H9 (cell line): ENCODE results near the gene CDKL5. TPM values are rescaled to one million over a fixed set of nuclear protein-coding genes. Genes with fewer than 3 reads are reported as not detected.

Experiments
- DNase-seq: peaks from one replicate; pipeline ENCODE4 v3.0.0-alpha.2; 2017
- H2AFZ ChIP-seq: one replicate; pipeline ENCODE4 v1.6.1; 2013; ENCODE audit warnings: mild to moderate bottlenecking, low read length, control low read depth, moderate library complexity
- H2AK5ac ChIP-seq: 2 replicates; pipeline ENCODE4 v1.6.1; 2013; ENCODE audit warnings: low read length, control low read depth, mixed read lengths; ENCODE audit not compliant: insufficient read length
- H2BK120ac ChIP-seq: one replicate; pipeline ENCODE4 v1.6.1; 2013; ENCODE audit warnings: low read depth, mild to moderate bottlenecking, low read length, control low read depth, inconsistent platforms; ENCODE audit not compliant: poor library complexity, severe bottlenecking
- H2BK12ac ChIP-seq: 2 replicates; pipeline ENCODE4 v1.6.1; 2013; ENCODE audit warnings: low read length, control low read depth, mixed read lengths, low read depth; ENCODE audit not compliant: insufficient read length
- H2BK15ac ChIP-seq: 2 replicates; pipeline ENCODE4 v1.6.1; 2013; ENCODE audit warnings: low read depth, low read length, control low read depth
- H2BK20ac ChIP-seq: one replicate; pipeline ENCODE4 v1.6.1; 2013; ENCODE audit warnings: low read depth, mild to moderate bottlenecking, low read length, control low read depth, inconsistent platforms; ENCODE audit not compliant: poor library complexity, severe bottlenecking
- H2BK5ac ChIP-seq: 2 replicates; pipeline ENCODE4 v1.6.1; 2013; ENCODE audit warnings: low read length, control low read depth, mixed read lengths; ENCODE audit not compliant: insufficient read length
- H3K14ac ChIP-seq: 2 replicates; pipeline ENCODE4 v1.6.1; 2013; ENCODE audit warnings: low read length, control low read depth; ENCODE audit not compliant: insufficient read depth
- H3K18ac ChIP-seq: 2 replicates; pipeline ENCODE4 v1.6.1; 2013; ENCODE audit warnings: low read depth, mild to moderate bottlenecking, mixed read lengths, low read length, control low read depth; ENCODE audit not compliant: insufficient read length
- H3K23ac ChIP-seq: 2 replicates; pipeline ENCODE4 v1.6.1; 2013; ENCODE audit warnings: low read length, control low read depth, mixed read lengths, low read depth; ENCODE audit not compliant: insufficient read length
- H3K23me2 ChIP-seq: 2 replicates; pipeline ENCODE4 v1.6.1; 2013; ENCODE audit warnings: low read depth, mild to moderate bottlenecking, mixed read lengths, low read length, control low read depth; ENCODE audit not compliant: insufficient read length, poor library complexity, severe bottlenecking
- H3K27ac ChIP-seq: 2 replicates; pipeline ENCODE4 v1.5.1; 2013; ENCODE audit warnings: low read length, control low read depth, mixed read lengths, low read depth; ENCODE audit not compliant: insufficient read length
- H3K27me3 ChIP-seq: 2 replicates; pipeline ENCODE4 v1.6.1; 2013; ENCODE audit warnings: low read length, control low read depth, inconsistent platforms; ENCODE audit not compliant: insufficient read depth
- H3K4ac ChIP-seq: 2 replicates; pipeline ENCODE4 v1.6.1; 2013; ENCODE audit warnings: low read depth, mild to moderate bottlenecking, control low read depth, inconsistent platforms, low read length, moderate library complexity
- H3K4me1 ChIP-seq: 2 replicates; pipeline ENCODE4 v1.6.1; 2013; ENCODE audit warnings: low read length, control low read depth, inconsistent platforms; ENCODE audit not compliant: insufficient read depth
- H3K4me2 ChIP-seq: 2 replicates; pipeline ENCODE4 v1.6.1; 2013; ENCODE audit warnings: low read length, control low read depth, mixed read lengths; ENCODE audit not compliant: insufficient read length, insufficient read depth
- H3K56ac ChIP-seq: 2 replicates; pipeline ENCODE4 v1.6.1; 2013; ENCODE audit warnings: low read depth, mild to moderate bottlenecking, mixed read lengths, low read length, control low read depth; ENCODE audit not compliant: insufficient read length
- H3K79me1 ChIP-seq: 2 replicates; pipeline ENCODE4 v1.6.1; 2013; ENCODE audit warnings: low read depth, mild to moderate bottlenecking, moderate library complexity, low read length, control low read depth, inconsistent platforms; ENCODE audit not compliant: insufficient read depth, poor library complexity, severe bottlenecking
- H3K79me2 ChIP-seq: 2 replicates; pipeline ENCODE4 v1.6.1; 2013; ENCODE audit warnings: low read length, control low read depth, inconsistent platforms; ENCODE audit not compliant: insufficient read depth
- H3K9ac ChIP-seq: 2 replicates; pipeline ENCODE4 v1.6.1; 2013; ENCODE audit warnings: low read length, control low read depth, mixed read lengths; ENCODE audit not compliant: insufficient read length; ENCODE audit errors: extremely low read depth
- H3K9me3 ChIP-seq: one replicate; pipeline ENCODE4 v1.6.1; 2013; ENCODE audit warnings: low read depth, low read length, inconsistent platforms; ENCODE audit not compliant: control insufficient read depth
- H3T11ph ChIP-seq: one replicate; pipeline ENCODE4 v1.6.1; 2013; ENCODE audit warnings: mild to moderate bottlenecking, low read length, control low read depth, inconsistent platforms
- H4K20me1 ChIP-seq: one replicate; pipeline ENCODE4 v1.6.1; 2013; ENCODE audit not compliant: control insufficient read depth, insufficient read length, insufficient read depth
- H4K5ac ChIP-seq: 2 replicates; pipeline ENCODE4 v1.6.1; 2013; ENCODE audit warnings: low read depth, mild to moderate bottlenecking, mixed read lengths, low read length, control low read depth; ENCODE audit not compliant: insufficient read length
- H4K8ac ChIP-seq: replicated peaks from 2 replicates; pipeline ENCODE4 v1.6.1; 2013; ENCODE audit warnings: low read length, control low read depth, mixed read lengths, low read depth; ENCODE audit not compliant: insufficient read length
- H4K91ac ChIP-seq: 2 replicates; pipeline ENCODE4 v1.6.1; 2013; ENCODE audit warnings: low read depth, mild to moderate bottlenecking, moderate library complexity, mixed read lengths, low read length, control low read depth; ENCODE audit not compliant: insufficient read length
- H3K27ac Mint-ChIP-seq, 3 experiments: 2 replicates in 2 of 3; 3 replicates in 1 of 3; pipeline ENCODE4 v1.8.0; 2020 to 2021; ENCODE audit warnings: mixed read lengths in 3 of 3, mild to moderate bottlenecking in 1 of 3, moderate library complexity in 1 of 3
- H3K27me3 Mint-ChIP-seq: 2 replicates; pipeline ENCODE4 v1.8.0; 2021; ENCODE audit warnings: low read depth, mild to moderate bottlenecking, moderate library complexity, mixed read lengths
- H3K36me3 Mint-ChIP-seq, 3 experiments: 2 replicates in 2 of 3; 3 replicates in 1 of 3; pipeline ENCODE4 v1.8.0; 2020 to 2021; ENCODE audit warnings: low read depth in 3 of 3, mixed read lengths in 3 of 3; ENCODE audit not compliant: insufficient read depth in 1 of 3
- H3K4me1 Mint-ChIP-seq, 2 experiments: 2 replicates each; pipeline ENCODE4 v1.8.0; 2020; ENCODE audit warnings: mixed read lengths in 2 of 2
- H3K4me3 Mint-ChIP-seq, 2 experiments: 2 replicates in 1 of 2; 3 replicates in 1 of 2; pipeline ENCODE4 v1.8.0; 2020 to 2021; ENCODE audit warnings: mild to moderate bottlenecking in 2 of 2, mixed read lengths in 2 of 2, moderate library complexity in 1 of 2
- H3K9me3 Mint-ChIP-seq, 2 experiments: 2 replicates in 1 of 2; 3 replicates in 1 of 2; pipeline ENCODE4 v1.8.0; 2020; ENCODE audit warnings: mild to moderate bottlenecking in 2 of 2, mixed read lengths in 2 of 2, moderate library complexity in 1 of 2
- WGBS: extraction: QIAGEN DNeasy Blood & Tissue Kit; methylation state at CpG from one replicate; pipeline ENCODE4 v1.1.7; 2013; ENCODE audit warnings: missing lambda C conversion rate, low lambda C conversion rate, mixed read lengths; ENCODE audit not compliant: insufficient read length; ENCODE audit errors: extremely low coverage; 5-methylcytosine and 5-hydroxymethylcytosine counted together
- total RNA-seq: library from RNA; stranded (reverse); gene quantifications from 2 replicates; pipeline ENCODE4 v1.2.1, GENCODE V29; 2021
- TF ChIP-seq, protein P1 (sequence below): fragments of 200-600 bp; sonication (generic); conservative IDR thresholded peaks from 3 replicates; pipeline ENCODE4 v1.8.0; 2021; ENCODE audit warnings: antibody characterized with exemption, mild to moderate bottlenecking

The CDKL5 gene
- total RNA-seq, 1 experiment from 2014 or later = 19.5 TPM

DNA sequence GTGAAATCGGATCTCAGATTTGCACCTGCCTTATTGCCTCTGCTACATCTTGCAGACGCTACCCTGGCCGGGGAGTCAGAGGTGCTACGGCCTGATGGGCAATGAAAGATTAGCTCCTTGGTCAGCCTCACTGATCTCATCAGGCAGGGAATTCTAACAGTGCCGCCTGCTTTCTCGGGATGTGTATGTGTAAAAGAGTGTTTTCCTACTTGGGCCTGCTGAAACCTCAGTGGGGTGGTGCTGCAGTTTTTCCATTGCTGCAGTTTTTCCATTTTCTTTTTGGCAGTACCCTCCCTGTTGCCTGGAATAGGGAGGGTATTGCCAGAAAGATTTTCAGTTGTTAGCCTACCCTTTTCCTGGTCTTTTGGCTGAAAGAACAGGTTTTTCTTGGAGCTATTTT is 117.5 kb downstream of the CDKL5 start:
- Histone ChIP-seq H3K4me1 (no peaks in the 10 kb centered on the region), H2BK12ac (no peak overlapping the region), H3K9me3 (peaks cover 26% of the 10 kb centered on the region), H2BK120ac (no peak overlapping the region), H4K5ac (no peak overlapping the region), H4K91ac (no peak overlapping the region), H3K27ac (no peak overlapping the region), H3K56ac (no peak overlapping the region), H4K20me1 (no peaks in the 10 kb centered on the region), H3K23ac (no peak overlapping the region), H3K23me2 (no peaks in the 10 kb centered on the region), H3K79me1 (no peaks in the 10 kb centered on the region), H3K4me2 (no peak overlapping the region), H2AFZ (no peak overlapping the region), H2AK5ac (no peak overlapping the region), H3K14ac (no peak overlapping the region), H3K9ac (no peak overlapping the region), H3K18ac (no peak overlapping the region), H3K4ac (no peak overlapping the region), H3K27me3 (no peaks in the 10 kb centered on the region), H4K8ac (no peak overlapping the region), H2BK5ac (no peak overlapping the region), H3K79me2 (no peaks in the 10 kb centered on the region), H3T11ph (no peak overlapping the region), H2BK20ac (no peak overlapping the region), H2BK15ac (no peak overlapping the region)
- no peak for DNase-seq
- no peak overlapping the region for H3K27ac Mint-ChIP-seq
- H3K9me3 Mint-ChIP-seq = peaks cover 71 to 79% of the 10 kb centered on the region in 2 experiments
- H3K4me3 Mint-ChIP-seq = no peak overlapping the region
- TF ChIP-seq, protein P1, sequence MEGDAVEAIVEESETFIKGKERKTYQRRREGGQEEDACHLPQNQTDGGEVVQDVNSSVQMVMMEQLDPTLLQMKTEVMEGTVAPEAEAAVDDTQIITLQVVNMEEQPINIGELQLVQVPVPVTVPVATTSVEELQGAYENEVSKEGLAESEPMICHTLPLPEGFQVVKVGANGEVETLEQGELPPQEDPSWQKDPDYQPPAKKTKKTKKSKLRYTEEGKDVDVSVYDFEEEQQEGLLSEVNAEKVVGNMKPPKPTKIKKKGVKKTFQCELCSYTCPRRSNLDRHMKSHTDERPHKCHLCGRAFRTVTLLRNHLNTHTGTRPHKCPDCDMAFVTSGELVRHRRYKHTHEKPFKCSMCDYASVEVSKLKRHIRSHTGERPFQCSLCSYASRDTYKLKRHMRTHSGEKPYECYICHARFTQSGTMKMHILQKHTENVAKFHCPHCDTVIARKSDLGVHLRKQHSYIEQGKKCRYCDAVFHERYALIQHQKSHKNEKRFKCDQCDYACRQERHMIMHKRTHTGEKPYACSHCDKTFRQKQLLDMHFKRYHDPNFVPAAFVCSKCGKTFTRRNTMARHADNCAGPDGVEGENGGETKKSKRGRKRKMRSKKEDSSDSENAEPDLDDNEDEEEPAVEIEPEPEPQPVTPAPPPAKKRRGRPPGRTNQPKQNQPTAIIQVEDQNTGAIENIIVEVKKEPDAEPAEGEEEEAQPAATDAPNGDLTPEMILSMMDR = no peak
- no peaks in the 10 kb centered on the region; the same call in 1 of the 2 replicates for H3K27me3 Mint-ChIP-seq
- peaks cover 15 to 30% of the 10 kb centered on the region in 2 experiments for H3K4me1 Mint-ChIP-seq
- no CpG with 5 or more reads among the region's 6 CpGs for WGBS
- H3K36me3 Mint-ChIP-seq = peaks cover 0 to 3% (median 0%) of the 10 kb centered on the region in 3 experiments; a peak in 3 of 7 replicates
